ENCODE measurements around the gene CCDC97.
A peak's percentile ranks its signal among the peaks of the same experiment; 100 is the strongest.

CCDC97 gene

DNA sequence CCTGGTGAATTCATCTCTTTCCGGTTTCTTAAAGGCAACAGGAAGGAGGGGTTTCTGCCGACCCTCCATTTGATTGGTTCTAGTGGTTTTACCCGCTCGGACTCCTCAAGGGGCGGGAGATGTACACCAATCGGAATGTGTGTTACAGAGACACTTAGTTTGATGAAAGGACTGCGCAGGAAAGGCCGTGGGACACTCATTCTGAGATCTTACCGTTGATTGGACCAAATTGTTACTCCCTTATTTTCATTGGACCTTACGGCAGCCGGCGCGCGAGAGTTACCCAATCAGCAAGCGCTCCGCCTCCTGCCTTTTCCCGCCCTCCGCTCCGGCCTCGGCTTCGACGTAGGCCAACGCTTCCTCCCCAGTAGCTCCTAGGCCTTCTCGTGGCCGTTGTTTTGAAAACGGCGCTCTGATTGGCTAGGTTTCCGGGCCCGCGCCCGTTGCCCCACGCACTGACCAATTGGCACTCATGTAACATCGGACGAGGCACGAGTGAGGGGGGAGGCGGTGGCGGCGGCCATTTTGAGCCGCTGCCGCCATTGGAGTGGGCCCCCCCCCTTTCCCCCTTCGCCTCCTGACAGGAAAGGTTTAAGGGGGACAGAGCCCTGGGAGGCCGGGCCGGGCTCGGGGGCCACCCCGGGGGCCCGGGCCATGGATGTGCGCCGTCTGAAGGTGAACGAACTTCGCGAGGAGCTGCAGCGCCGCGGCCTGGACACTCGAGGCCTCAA lies 46.0 kb upstream of the CCDC97 start, which contains the start of gene HNRNPUL1 (continued):
- TF ChIP-seq, protein P1, sequence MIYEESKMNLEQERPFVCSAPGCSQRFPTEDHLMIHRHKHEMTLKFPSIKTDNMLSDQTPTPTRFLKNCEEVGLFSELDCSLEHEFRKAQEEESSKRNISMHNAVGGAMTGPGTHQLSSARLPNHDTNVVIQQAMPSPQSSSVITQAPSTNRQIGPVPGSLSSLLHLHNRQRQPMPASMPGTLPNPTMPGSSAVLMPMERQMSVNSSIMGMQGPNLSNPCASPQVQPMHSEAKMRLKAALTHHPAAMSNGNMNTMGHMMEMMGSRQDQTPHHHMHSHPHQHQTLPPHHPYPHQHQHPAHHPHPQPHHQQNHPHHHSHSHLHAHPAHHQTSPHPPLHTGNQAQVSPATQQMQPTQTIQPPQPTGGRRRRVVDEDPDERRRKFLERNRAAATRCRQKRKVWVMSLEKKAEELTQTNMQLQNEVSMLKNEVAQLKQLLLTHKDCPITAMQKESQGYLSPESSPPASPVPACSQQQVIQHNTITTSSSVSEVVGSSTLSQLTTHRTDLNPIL (CRISPR knock-in tag; IDR thresholded peaks at IDR 0.05; ENCODE audit: low read depth), result no peak
- TF ChIP-seq ZFP3 (CRISPR knock-in tag; IDR thresholded peaks at IDR 0.05) (0 out of 2 replicates have a peak, but pooled peaks have one; percentile 38), ZFP30 (CRISPR knock-in tag; IDR thresholded peaks at IDR 0.05) (no peak), ZC3H10 (CRISPR knock-in tag; IDR thresholded peaks at IDR 0.05) (no peak)

- ATAC-seq, result no peak; the same call in 2 of the 3 replicates
- TF ChIP-seq CSRNP3 (CRISPR knock-in tag; IDR thresholded peaks at IDR 0.05), result no peak
- TF ChIP-seq ZNF70 (CRISPR knock-in tag; IDR thresholded peaks at IDR 0.05), result no peak
- TF ChIP-seq PPARA (CRISPR knock-in tag; IDR thresholded peaks at IDR 0.05; ENCODE audit: borderline replicate concordance), result no peak
- TF ChIP-seq ISL1 (CRISPR knock-in tag; IDR thresholded peaks at IDR 0.05), result no peak
- no peak for TF ChIP-seq TSHZ2 (CRISPR knock-in tag; IDR thresholded peaks at IDR 0.05)
- TF ChIP-seq ZFP3 (CRISPR knock-in tag; IDR thresholded peaks at IDR 0.05), result 0 out of 2 replicates have a peak, but pooled peaks have one; percentile 5
Observed at GRCh38 chr19:41264581-41265394, 45.2 kb upstream of the CCDC97 start.

DNA sequence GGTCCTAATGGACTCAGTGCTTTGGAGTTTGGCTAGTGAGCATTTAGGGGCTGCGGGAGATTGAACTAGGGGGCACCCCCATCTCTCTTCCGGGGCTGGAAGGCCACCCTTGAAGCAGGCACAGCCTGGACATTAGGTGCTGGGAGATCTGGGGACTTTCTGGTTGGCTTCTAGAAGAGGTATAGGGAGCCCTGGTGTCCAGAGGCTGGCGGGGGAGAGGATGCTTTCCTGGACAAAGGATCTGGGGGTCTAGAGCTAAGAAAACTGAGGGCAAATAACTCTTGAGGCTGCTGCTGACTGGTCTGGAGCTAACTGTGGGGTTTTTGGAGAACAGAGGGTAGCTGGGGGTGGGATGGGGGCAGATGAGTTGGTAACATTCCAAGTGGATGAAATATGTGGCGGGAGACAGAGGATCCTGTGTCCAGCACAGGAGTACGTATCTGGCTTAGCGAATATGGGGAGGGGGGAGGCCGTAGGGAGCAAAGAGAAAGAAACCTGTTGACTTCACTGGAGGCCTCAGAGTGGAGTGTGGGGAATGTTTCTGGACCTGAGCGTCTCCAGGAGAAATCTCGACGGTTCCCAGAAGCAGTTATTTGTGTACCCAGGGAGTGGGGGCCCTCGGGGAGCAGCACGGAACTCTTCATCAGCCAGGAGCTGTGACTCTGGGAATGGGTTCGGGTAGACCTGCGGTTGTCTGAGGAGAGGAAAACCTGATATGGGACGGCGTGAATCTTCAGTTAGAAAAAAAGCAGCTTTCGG lies 44.4 kb upstream of the CCDC97 start:
- no peak for ATAC-seq

DNA sequence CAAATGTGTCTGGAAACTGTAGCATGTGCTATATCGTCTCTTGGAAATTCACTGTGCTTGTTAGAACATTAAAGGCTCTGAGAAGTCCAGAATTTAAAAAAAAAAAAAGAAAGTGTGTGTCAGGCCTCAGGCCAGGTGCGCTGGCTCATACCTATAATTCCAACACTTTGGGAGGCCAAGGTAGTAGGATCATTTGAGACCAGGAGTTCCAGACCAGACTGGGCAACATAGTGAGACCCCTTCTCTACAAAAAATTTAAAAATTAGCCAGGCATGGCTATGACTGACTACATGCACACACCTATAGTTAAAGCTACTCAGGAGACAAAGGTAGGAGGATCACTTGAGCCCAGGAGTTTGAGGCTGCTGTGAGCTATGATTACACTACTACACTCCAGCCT lies 40.9 kb upstream of the CCDC97 start:
- TF ChIP-seq RARB (CRISPR knock-in tag; IDR thresholded peaks at IDR 0.05) (no peak), ZFP3 (CRISPR knock-in tag; IDR thresholded peaks at IDR 0.05) (no peak), ISL1 (CRISPR knock-in tag; IDR thresholded peaks at IDR 0.05) (no peak), SNAI2 (CRISPR knock-in tag; IDR thresholded peaks at IDR 0.05) (no peak), ZFP30 (CRISPR knock-in tag; IDR thresholded peaks at IDR 0.05) (no peak), GLIS3 (CRISPR knock-in tag; IDR thresholded peaks at IDR 0.05) (no peak), OSR1 (CRISPR knock-in tag; IDR thresholded peaks at IDR 0.05) (no peak), ARNTL (CRISPR knock-in tag; IDR thresholded peaks at IDR 0.05; ENCODE audit: borderline replicate concordance, low read depth) (no peak), BACH2 (CRISPR knock-in tag; IDR thresholded peaks at IDR 0.05; ENCODE audit: borderline replicate concordance) (no peak), TCF4 (CRISPR knock-in tag; IDR thresholded peaks at IDR 0.05; ENCODE audit: borderline replicate concordance) (no peak), TOX (CRISPR knock-in tag; IDR thresholded peaks at IDR 0.05; ENCODE audit: borderline replicate concordance) (no peak), ZNF565 (CRISPR knock-in tag; conservative IDR thresholded peaks at IDR 0.05; ENCODE audit: low read depth) (no peak), ZC3H10 (CRISPR knock-in tag; IDR thresholded peaks at IDR 0.05) (no peak), ESRRG (CRISPR knock-in tag; IDR thresholded peaks at IDR 0.05) (no peak), PPARA (CRISPR knock-in tag; IDR thresholded peaks at IDR 0.05; ENCODE audit: borderline replicate concordance) (no peak), ZNF8 (CRISPR knock-in tag; IDR thresholded peaks at IDR 0.05) (no peak)
- TF ChIP-seq, protein P1 (CRISPR knock-in tag; IDR thresholded peaks at IDR 0.05; ENCODE audit: low read depth), result no peak
- ATAC-seq, result no peak

More for the DNA sequence above, 44.4 kb upstream of the CCDC97 start:
- TF ChIP-seq SNAI2 (CRISPR knock-in tag; IDR thresholded peaks at IDR 0.05) (no peak), BACH2 (CRISPR knock-in tag; IDR thresholded peaks at IDR 0.05; ENCODE audit: borderline replicate concordance) (no peak), ZNF8 (CRISPR knock-in tag; IDR thresholded peaks at IDR 0.05) (no peak), TOX (CRISPR knock-in tag; IDR thresholded peaks at IDR 0.05; ENCODE audit: borderline replicate concordance) (no peak), RARB (CRISPR knock-in tag; IDR thresholded peaks at IDR 0.05) (no peak)

Measured in SK-N-SH treated with all-trans-retinoic acid at 6 μM for 48 hours (cell line).